GM10248 (cell line): Measurements from ENCODE around the gene PCNX4.
A peak's percentile ranks its signal among the peaks of the same experiment; 100 is the strongest.

Source experiments
- CTCF ChIA-PET: fragments of 300-600 bp; sonication (Branson Sonifier 250); formaldehyde crosslinking; extraction: SDS; loops from one replicate; lab custom pipeline; 2021; ENCODE audit warnings: antibody characterized with exemption; lab: Yijun Ruan, JAX
- POLR2A ChIA-PET: fragments of 350-650 bp; sonication (Branson Sonifier 250); formaldehyde crosslinking; extraction: SDS; loops from one replicate; lab custom pipeline; 2020; ENCODE audit warnings: antibody characterized with exemption; lab: Yijun Ruan, JAX
- DNase-seq: peaks from one replicate; pipeline ENCODE4 v3.0.0; 2012; ENCODE audit errors: extremely low spot score
- CTCF ChIP-seq: IDR thresholded peaks from 2 replicates; pipeline ENCODE4 v1.5.1; 2012; ENCODE audit warnings: mild to moderate bottlenecking, low read depth; ENCODE audit errors: extremely low read depth, missing control alignments, control extremely low read depth

PCNX4 gene

DNA sequence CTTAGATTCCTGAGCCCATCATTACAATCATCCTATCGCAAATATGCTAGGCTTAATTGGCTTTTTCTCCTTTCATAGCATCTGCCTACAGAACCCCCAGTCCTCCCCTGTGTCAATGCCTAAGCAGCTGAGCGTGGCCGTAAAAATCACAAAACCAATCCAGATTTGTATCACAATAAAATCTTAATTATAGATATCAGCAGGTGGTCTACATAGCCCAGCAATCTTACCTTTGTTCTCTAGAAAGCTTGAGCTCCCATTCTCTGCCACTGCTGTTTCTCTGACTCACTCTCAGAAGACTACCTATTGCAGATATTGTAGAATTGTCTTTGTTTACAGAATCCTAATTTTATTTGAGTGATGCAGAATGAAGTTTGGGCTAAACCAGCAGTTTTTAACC is 119.4 kb downstream of the PCNX4 start:
- POLR2A ChIA-PET: interaction anchor here (1.0 kb wide), 1 partner anchor 36 kb away, joined by 3 read pairs; no protein-coding TSS in a partner anchor
- no peak for TF ChIP-seq CTCF
- CTCF ChIA-PET: interaction anchor here (0.9 to 2.4 kb wide), 5 partner anchors 14 to 146 kb away, joined by 3 to 7 read pairs (median 3); no protein-coding TSS in a partner anchor
- no peak for DNase-seq

- peak; percentile 43 for DNase-seq
- ChIA-PET CTCF (interaction anchor here (1.1 to 8.2 kb wide), 5 partner anchors 9 to 137 kb away, joined by 3 to 52 read pairs (median 7); partner anchors contain the start of gene PPM1A), POLR2A (interaction anchor here (0.7 to 1.8 kb wide), 2 partner anchors 9 to 36 kb away, joined by 3 to 8 read pairs; partner anchors contain the start of gene PPM1A)
- no peak for TF ChIP-seq CTCF
Observed at GRCh38 chr14:60212503-60213371, 121.0 kb downstream of the PCNX4 start.

GRCh38 chr14:60214003-60214402 is 122.3 kb downstream of the PCNX4 start:
- ChIA-PET CTCF (interaction anchor here (0.6 to 8.2 kb wide), 4 partner anchors 8 to 68 kb away, joined by 3 to 52 read pairs (median 17); partner anchors contain the start of gene PPM1A), POLR2A (no interaction called here)
- no peak for DNase-seq
- TF ChIP-seq CTCF: no peak

DNA sequence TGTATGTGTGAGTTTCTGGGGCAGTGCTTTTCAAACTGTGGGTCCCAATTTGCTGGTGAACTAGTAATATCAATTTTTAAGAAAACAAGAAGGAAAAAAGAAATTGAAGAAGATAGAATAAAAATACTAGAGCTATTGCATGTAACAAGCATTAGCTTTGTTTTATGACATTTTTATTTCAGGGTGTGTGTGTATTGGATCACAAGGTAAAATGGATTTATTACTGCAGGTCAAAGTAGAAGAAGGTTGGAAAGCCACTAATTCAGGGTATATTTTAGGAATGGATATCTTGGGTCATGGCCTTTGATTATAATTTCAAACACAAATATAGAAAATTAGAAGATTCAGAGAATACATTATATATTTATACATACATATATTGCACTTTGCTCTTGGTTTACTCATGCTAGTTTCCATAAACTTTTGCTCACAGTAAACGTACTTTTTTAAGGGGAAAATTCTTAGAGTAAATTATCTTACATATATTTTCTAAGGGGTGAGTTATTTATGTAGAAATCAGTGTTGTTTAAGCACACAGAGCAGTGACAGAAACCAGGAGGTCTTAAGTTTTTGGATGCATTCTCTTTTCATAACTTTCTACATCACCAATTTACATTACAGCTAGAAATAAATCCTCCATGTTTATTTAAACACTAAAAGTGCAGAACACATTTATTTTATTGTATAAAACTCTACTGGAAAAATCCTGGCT is 122.8 kb downstream of the PCNX4 start:
- ChIA-PET CTCF (interaction anchor here (1.0 to 8.2 kb wide), 7 partner anchors 9 to 117 kb away, joined by 3 to 52 read pairs (median 5); partner anchors contain the start of gene PPM1A), POLR2A (no interaction called here)
- no peak for TF ChIP-seq CTCF

DNA sequence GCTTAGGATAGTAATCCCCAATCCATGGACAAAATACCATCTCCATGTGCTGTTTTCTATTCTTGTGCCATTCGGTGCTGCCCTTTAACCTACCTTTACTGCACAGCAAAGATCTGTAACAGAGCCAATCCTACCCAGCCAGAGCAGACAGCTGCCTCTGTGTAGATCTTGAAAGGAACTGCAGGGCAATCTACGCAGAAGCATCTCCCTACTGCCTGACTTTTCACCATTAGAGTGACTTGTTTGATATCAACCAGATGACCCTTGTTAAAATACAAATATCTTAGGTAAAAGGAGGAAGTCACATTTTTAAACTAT is 123.4 kb downstream of the PCNX4 start:
- TF ChIP-seq CTCF: no peak
- no peak for DNase-seq
- ChIA-PET POLR2A (no interaction called here), CTCF (interaction anchor here (1.0 to 8.2 kb wide), 8 partner anchors 9 to 117 kb away, joined by 3 to 52 read pairs (median 6); partner anchors contain the start of gene PPM1A)

More for the DNA sequence above, 122.8 kb downstream of the PCNX4 start:
- DNase-seq: no peak
